HG03095 (cell line): Measurements from ENCODE around the gene TMEM107.
"Not testable (repeated sequence)": the region's sequence is repeated elsewhere in the genome, so short reads cannot be mapped to it uniquely, and the experiment has no call there.

Experiments used
- ATAC-seq: cut with Tn5 transposase; IDR thresholded peaks from one replicate; pipeline ENCODE4 v1.9.1; 2021; ENCODE audit warnings: moderate library complexity; ENCODE audit not compliant: unreplicated experiment

The TMEM107 gene

DNA sequence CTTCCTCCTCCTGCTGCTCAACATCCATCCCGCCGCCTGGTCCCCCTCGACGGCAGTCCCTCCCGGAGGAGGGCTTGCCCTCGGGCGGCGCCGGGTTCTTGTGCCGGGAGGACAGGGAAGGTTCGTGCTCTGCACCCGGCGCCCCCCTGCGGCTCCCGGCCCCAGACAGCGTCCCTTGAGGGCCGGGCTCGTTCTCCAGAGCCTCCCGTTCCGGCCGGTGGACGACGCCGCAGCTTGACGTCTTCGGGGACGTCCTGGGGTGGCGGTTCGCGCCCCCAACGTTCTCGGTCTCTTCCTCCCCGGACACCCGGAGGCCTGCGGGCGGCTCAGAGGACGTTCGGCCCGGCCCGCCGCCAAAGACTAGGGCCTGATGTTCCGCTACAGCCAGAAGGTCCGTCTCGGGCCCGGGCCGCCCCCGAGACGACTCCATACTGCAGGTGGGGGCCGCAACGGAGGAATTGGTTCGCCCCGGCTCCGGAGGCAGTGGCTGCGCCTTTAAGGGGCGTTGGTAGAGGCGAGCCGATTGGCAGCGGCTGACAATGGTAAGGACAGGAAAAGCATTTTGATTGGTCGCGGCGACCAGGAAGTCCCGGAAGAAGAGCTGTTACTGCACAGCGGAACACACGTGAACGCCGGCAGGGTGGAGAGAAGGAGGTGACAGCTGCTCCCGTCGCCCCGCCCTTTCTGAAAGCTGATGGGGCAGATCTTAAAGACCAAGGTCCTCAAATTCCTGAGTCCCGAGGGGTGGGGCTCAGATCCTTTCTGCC, 13.7 kb upstream of the TMEM107 start, which contains the start of gene BORCS6:
BORCS6 (minus strand) TSS at position 470 of the 767 bp plus-strand sequence; CDS start at position 430, 40 bp downstream.
- ATAC-seq: peak; percentile 44

DNA sequence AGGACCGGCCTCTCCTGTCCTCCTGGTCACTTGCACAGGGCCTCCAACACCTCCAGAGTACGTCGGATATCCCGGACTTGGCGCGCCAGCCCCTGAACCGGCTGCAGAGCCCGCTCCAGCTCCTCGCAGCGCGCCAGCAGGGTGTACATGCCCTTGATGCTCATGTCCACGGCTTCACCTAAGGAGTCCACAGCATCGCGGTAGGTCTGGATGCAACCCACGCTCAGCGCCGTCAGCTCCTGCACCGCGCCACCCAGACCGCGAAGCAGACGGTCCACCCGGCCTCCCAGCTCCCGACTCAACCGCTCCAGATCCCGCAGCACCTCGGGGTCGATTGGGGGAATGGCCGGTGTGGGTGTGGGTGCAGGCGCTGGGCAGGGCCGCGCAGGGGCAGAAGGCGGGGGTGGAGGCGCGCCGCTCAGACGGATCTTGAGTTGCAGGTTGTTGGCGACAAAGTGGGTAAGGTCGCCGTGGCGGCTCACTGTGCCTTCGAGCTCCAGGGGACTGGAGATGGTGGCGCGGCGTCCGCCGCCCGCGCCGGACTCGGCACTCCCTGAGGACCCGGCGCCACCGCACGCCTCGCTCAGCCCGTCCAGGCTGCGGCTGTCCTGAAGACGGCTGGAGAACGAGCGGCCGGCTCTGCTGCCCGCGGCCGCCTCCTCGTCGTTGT, 13.0 kb upstream of the TMEM107 start:
- no peak for ATAC-seq

DNA sequence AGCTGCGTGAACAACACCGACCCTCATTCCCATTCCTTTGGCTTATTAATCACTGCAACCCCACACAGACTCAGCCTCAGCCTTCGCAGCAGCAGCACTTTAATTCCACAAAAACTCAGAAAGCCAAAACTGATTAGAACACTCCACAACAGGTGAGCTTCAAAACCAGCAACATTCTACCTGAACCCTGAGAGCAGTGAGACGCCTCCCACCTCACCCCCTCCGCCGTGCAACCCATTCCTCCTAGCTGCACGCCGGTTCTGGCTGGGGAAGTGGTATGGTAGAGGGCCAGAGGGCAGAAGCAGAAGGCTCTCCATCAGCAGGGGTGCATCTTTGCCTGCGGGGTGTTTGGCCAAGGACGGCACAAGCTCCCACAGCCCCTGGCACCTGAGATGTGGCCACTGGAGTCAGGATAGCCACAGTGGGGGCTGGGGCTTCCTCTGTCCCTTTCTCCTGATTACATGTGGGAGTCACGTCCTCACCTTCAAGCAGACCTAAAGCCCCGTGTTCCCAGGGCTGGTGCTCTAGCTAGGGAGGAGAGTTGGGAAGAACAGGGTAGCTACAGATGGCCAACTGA, 12.2 kb upstream of the TMEM107 start:
- no peak for ATAC-seq

DNA sequence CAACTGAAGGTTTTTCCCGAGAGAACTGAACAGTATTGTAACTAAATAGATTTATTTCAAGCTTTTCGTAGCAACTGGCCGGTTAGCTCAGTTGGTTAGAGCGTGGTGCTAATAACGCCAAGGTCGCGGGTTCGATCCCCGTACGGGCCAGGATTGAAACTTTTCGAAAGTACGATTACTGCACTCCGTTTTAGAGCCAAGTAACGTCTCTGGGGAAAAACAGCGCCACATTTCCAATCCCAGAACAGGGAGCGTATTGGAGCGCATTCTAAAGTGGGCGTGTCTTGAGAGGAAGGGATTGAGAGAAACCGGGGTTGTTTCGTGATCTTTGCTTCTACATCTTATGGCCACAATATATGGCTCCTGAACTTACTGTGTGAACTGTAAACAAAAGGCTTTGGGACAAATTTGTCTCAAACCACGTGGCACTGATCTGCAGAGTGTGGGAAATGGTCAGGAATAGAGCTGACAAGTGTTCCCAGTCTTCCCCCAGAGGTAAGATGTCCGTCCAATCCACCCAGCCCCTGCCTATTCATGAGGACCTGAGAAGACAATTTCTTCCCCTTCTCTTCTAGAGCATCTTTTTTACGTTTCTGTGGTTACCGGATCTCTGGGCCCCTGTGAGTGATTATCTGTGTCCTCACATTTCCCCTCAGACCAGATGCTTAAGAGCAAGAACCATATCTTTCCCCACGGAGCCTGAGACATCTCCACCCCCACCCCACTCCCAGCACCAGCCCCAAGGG, 11.5 kb upstream of the TMEM107 start:
- no peak for ATAC-seq

DNA sequence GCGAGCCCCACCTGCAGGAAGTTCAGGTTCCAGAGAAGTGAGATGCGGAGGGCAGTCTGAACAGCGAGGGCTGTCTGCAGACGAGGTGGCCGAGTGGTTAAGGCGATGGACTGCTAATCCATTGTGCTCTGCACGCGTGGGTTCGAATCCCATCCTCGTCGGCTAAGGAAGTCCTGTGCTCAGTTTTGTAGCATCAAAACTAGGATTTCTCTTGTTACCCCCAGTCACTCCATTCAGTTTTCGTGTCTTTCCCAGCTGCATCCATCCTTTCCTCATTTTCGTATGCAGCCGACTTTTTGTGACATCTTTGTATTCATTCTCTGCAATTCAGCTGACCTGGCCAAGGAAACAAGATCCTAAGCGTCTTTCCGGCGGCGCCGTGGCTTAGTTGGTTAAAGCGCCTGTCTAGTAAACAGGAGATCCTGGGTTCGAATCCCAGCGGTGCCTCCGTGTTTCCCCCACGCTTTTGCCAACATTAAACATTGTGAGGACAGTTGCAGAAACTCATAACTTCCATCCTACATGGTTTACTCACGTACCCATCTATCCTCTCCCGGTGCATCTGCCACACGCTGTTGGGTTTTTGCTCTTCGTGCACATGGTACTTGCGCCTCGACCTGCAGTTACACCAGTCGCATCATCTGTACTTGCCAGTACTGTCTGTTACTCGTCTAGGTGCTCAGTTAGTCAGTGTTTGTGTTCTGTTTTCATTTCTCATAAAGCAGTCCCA, 10.8 kb upstream of the TMEM107 start:
- ATAC-seq: no peak

DNA sequence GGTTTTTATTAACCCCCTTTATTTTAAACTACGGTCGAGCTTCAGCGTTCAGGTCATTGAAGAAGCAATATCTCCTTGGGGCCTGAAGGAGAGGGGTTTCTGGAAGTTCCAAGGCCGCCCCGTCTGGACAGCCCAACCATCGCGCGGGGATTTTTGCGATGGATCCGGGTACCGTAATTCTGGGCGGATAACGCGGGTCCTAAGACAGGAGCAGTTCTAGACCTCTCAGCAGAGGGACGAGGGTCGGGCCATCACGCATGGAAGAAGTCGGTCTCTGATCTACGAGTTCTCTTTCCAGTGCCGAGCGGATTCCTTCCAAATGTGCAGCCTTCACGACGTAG, 10.2 kb upstream of the TMEM107 start:
- no peak for ATAC-seq

DNA sequence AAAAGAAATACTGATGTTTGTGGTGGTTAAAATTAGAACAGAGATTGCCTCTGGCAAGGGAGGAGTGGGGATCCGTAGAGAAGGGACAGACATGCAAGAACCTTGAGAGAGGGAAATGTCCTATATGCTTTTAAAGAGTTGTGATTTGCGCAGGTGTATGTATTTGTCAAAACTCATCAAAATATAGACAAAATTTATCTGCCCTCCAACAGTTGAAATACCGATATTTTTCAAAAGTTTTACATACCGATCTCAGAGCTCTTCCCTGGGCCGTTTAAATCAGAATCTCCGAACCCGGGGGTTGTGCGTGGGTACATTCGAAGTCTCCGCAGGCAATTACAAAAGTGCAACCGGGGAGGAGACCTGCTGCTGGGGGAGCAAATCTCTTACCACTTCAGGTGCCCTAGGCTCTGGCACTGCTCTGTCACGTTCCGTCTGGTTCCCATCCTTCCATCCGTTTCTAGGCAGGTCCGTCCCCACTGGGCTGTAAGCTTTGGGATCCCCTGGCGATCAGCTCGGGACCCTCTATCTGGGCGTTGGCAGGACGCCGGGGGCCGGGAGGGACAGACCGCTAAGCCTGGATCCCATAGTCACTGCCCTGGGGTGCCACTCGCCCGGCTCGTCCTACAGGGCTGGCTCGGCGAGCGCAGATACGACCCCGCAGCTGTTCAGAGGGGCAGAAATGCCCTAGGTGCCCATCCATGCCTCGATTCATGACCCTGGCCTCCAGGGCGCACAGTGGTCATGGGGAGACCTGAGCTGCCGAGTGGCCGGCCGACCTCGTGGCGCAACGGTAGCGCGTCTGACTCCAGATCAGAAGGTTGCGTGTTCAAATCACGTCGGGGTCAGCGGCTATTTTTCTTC, 9.6 kb upstream of the TMEM107 start:
- ATAC-seq: no peak

DNA sequence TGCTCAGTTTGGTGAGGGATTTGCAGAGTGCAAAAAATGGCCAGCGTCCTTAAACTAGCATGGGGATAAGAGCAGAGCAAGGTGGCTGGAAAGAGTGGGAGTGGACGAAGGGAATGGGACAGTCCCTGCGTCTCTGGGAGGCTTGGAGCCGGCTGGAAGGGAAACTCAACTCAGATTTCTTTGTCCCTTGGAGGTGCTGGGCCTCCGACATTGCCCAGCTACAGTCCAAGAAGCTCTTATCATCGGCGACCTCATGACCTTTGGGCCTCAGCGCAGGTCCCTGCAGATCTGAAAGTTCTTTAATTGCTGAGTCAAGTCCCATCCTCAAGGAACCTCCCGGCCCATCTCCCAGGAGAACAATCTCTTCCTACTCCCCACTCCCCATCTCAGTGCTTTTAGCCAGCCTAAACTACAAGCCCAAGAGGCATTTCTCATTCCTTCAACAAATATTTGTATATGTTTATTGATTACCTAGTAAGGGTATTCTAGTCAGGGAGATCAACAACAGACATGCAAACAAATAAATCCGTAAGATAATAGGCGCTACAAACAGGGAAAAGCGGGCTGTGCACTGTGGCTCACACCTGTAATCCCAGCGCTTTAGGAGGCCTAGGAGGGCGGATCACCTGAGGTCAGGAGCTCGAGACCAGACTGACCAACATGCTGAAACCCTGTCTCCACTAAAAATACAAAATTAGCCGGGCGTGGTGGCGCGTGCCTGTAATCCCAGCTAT, 985 bp upstream of the TMEM107 start:
- ATAC-seq: no peak

DNA sequence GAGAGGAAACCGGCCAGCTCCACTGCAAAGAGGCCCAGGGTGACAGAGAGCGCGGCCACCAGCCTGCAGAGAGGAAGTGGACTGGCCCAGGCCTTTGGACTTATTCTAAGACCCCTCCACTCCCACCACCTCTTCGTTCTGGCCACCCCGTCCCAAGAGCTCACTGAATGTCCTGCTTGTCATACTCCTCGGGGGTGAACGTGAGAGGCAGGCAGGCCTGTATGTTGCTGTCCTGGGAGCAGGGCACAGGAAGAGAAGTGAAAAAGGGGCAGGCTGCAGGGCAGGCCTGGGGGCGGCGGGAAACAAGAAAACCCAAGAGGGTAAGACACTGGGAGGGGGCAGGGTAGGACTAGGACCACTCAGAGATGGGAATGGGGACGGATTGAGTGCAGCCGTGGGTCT, 384 bp downstream of the TMEM107 start:
- ATAC-seq: peak; percentile 10

DNA sequence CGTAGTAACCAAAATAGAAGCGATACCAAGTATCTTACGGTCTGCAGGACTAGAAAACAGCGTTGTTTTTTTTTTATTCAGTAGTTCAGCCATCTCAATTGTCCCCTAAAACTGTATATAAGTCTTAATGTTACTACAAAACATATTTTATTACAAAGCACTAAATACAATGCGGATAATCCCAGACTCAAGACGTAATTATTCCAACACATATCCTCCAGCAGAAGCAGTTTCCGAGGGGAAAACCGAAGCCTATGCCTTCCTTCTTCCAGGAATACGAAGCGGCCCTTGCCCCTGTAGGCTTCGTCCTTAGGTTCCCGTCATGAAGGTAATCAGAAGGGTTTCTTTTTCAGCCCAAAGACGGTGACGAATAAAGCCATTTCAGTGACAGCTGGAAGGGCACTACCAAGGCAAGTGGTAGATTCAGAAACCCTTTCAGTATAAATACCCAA, 2.3 kb downstream of the TMEM107 start:
- no peak for ATAC-seq

DNA sequence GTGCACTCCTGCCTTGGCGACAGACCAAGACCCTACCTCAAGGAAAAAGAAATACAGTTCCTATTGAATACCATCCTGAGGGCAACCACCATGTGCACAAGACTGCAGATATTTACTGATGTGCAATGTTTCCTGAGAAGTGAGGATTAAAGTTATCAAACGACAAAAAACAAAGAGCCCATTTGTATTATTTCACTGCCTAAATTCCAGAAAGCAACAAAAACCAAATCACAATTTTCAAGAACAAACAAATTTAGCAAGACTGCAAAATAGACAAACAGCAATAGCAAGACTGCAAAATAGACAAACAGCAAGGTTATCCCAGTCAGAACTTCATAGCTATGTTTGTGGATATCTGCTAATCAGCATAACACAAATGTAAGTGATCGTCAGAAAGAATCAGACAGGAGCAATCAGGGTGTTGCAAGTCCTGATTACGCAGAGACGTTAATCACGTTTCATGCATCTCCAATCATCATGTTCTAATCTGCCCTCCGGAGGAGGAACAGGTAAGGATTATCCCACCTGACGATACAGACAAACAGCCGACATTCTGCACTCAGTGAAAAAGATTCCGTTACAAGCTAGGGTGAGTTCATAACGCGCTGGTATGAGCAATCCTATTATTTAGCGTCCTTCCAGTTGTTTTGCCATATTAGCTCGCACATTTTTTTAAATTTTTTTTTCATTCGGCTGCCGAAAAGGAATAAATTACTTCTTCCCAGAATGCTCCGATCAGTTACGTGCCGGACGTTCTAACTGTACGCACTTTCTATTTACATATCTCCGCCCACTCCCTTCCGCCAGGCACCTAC, 2.9 kb downstream of the TMEM107 start:
- ATAC-seq: peak; percentile 50

DNA sequence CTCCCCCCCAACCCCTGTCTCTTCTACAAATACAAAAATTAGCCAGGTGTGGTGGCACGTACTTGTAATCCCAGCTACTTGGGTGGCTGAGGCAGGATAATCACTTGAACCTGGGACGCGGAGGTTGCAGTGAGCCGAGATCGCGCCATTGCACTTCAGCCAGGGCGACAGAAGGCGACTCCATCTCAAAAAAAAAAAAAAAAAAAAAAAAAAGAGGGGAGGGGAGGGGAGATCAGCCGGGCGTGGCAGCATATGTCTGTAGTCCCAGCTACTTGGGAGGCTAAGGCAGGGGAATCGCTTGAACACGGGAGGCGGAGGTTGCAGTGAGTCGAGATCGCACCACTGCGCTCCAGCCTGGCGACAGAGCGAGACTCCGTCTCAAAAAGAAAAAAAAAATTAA, 6.0 kb downstream of the TMEM107 start:
- ATAC-seq: not testable (repeated sequence)

DNA sequence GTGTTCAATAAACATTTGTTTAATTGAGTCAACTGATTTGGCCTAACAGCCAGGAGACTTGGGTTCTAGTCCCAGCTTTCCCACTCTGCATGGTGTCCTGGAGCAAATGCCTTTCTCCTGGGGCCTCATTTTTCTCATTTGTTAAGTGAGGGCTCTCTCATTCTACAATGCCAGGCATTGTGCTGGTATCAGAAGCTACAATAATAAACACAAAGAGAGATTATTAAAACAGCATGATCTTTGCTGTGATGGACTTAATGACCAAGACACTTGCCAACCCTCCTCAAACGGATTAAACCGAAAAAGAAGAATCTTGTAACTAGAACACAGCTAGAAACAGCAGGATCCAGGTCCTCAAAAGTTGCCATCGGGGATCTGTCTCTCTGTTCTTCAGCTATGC, 8.7 kb downstream of the TMEM107 start:
- ATAC-seq: no peak

DNA sequence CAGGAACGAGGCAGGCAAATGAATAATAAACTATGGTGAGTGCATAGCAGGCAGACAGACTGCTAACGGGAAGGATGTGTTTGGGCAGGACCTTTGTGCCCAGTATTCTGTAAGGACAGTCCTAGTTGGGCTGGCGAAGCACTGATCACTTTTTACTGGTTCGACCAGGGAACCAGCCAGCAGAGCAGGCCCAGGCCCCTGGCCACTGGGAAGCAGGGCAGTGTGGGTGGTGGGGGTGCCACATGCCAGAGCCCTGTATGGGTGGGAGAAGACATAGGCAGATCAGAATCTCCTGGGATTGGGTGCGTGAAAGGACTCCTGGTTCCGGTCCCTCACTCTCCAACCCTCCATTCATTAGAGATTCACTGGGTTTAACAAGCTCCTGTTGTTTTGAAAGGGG, 9.4 kb downstream of the TMEM107 start:
- no peak for ATAC-seq

DNA sequence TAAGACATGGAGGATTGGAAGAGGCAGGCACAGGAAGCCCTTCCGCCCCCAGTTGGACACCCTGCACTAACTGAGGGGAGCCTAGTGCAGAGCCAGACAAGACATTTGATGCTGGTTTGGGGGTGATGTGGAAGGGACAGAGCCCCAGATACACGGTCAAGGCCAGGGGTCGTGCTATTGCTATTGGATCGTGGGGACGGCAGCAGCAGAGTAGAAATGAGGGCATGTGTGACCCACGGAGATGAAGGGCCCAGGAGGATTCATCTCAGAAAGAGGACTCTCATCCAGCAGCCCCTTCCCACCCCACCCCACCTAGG, 11.4 kb downstream of the TMEM107 start:
- ATAC-seq: no peak

DNA sequence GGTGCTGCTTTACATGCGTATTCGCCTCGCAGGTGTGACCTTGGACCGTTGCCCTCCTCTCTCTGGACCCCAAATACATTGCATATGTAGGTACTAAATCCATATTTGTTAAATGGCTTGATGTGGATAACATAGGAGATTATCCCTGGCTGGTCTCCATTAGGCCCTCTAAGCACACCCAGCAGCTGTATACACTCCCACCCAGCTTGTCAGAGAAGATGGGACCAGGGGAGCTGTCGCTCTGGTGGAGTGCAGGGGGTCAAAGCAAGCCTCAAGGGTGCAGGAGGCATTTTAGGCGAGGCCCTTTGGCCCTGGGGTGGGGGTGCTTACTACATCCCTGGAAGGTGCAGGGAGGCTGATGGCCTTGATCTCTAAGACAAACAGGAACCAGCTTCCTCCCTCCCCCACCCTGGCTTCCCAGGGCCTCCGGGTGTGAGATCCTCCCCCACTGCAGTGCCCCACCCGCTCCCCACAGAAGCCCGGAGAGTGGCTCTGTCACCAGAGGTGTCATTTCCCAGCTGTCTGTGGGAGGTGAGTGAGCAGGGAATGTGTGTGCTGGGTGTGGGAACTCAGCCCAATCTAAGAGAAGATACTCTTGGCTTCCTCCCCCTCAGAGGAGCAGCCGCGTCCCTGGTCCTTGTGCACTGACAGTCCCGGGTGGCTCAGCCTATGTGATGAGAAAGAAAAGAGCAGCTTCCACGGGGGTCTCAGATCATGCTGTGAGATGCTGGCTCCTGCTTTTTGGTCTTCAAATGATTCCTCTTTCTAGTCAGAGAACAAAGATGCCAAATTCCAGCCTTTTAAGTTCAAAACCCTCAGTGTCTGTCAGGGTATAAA, 12.0 kb downstream of the TMEM107 start:
- ATAC-seq: no peak
